HFFc6 (cell line): Measurements from ENCODE around the gene OR13J1. TPM values are rescaled to one million over a fixed set of nuclear protein-coding genes. Genes with fewer than 3 reads are reported as not detected.

Experiments used
- DNase-seq: peaks from one replicate; pipeline ENCODE4 v3.0.0-alpha.2; 2018
- H3K27ac Mint-ChIP-seq: 2 replicates; pipeline ENCODE4 v1.8.0; 2020; ENCODE audit warnings: mild to moderate bottlenecking, mixed read lengths
- H3K27me3 Mint-ChIP-seq: 2 replicates; pipeline ENCODE4 v1.8.0; 2021; ENCODE audit warnings: mild to moderate bottlenecking, moderate library complexity, mixed read lengths; ENCODE audit not compliant: insufficient read depth
- H3K36me3 Mint-ChIP-seq: 2 replicates; pipeline ENCODE4 v1.8.0; 2021; ENCODE audit warnings: low read depth, mixed read lengths
- H3K4me1 Mint-ChIP-seq: 2 replicates; pipeline ENCODE4 v1.8.0; 2020; ENCODE audit warnings: low read depth, mixed read lengths
- H3K4me3 Mint-ChIP-seq: 2 replicates; pipeline ENCODE4 v1.8.0; 2020; ENCODE audit warnings: mild to moderate bottlenecking, moderate library complexity, mixed read lengths
- H3K9me3 Mint-ChIP-seq: 2 replicates; pipeline ENCODE4 v1.8.0; 2020; ENCODE audit warnings: mild to moderate bottlenecking, mixed read lengths
- CTCF ChIP-seq: fragments of 200-600 bp; sonication (generic); IDR thresholded peaks from 2 replicates; pipeline ENCODE4 v1.5.0; 2021; ENCODE audit warnings: antibody characterized with exemption, mild to moderate bottlenecking
- total RNA-seq, 6 experiments: library from RNA; stranded (reverse); fragmentation: NEBNext Ultra II Directional; extraction: Animal tissue kit (Norgen Biotek cat#: 25700); gene quantifications; 2 replicates in 1 of 6; 3 replicates in 5 of 6; pipeline ENCODE4 v1.2.3, GENCODE V29; 2021

OR13J1 gene
- total RNA-seq, 6 experiments from 2014 or later, result not detected

- H3K36me3 Mint-ChIP-seq, result no peaks in the 10 kb centered on the region
- H3K9me3 Mint-ChIP-seq, result no peaks in the 10 kb centered on the region
- peaks cover 2% of the 10 kb centered on the region for H3K27me3 Mint-ChIP-seq
- peak within 1 kb of the TSS; percentile 76 for H3K4me3 Mint-ChIP-seq
- no peak for TF ChIP-seq CTCF
- peak within 1 kb of the TSS; percentile 96 for H3K27ac Mint-ChIP-seq
- H3K4me1 Mint-ChIP-seq, result peaks cover 75% of the 10 kb centered on the region
- DNase-seq, result peak; percentile 94
These were observed 35.9 kb upstream of the OR13J1 start, which contains the start of gene HRCT1 for GRCh38 chr9:35905912-35906679. Gene HRCT1, plus strand, starts transcription at chr9:35906202. Its CDS starts 86 bp downstream, at chr9:35906288.

- TF ChIP-seq CTCF, result no peak
- H3K9me3 Mint-ChIP-seq, result no peaks in the 10 kb centered on the region
- H3K36me3 Mint-ChIP-seq, result no peaks in the 10 kb centered on the region
- H3K4me3 Mint-ChIP-seq, result peak overlapping the region; percentile 44
- H3K27me3 Mint-ChIP-seq, result no peaks in the 10 kb centered on the region; the same call in 1 of the 2 replicates
- H3K4me1 Mint-ChIP-seq, result peaks cover 67% of the 10 kb centered on the region
- peak overlapping the region; percentile 96 for H3K27ac Mint-ChIP-seq
- DNase-seq, result peak; percentile 76
These were observed 35.0 kb upstream of the OR13J1 start for GRCh38 chr9:35905051-35905781.

- H3K9me3 Mint-ChIP-seq, result no peaks in the 10 kb centered on the region
- H3K27me3 Mint-ChIP-seq, result no peaks in the 10 kb centered on the region; the same call in 1 of the 2 replicates
- no peak overlapping the region for H3K27ac Mint-ChIP-seq
- no peak for TF ChIP-seq CTCF
- no peak overlapping the region for H3K4me3 Mint-ChIP-seq
- H3K36me3 Mint-ChIP-seq, result no peaks in the 10 kb centered on the region
- peaks cover 62% of the 10 kb centered on the region for H3K4me1 Mint-ChIP-seq
- no peak for DNase-seq
These were observed 34.1 kb upstream of the OR13J1 start for GRCh38 chr9:35904338-35904737.

- Mint-ChIP-seq H3K4me1 (peaks cover 49% of the 10 kb centered on the region), H3K9me3 (no peaks in the 10 kb centered on the region), H3K4me3 (no peak overlapping the region), H3K36me3 (no peaks in the 10 kb centered on the region), H3K27ac (no peak overlapping the region), H3K27me3 (no peaks in the 10 kb centered on the region)
- DNase-seq, result peak; percentile 36
- peak; percentile 94 for TF ChIP-seq CTCF
These were observed 32.8 kb upstream of the OR13J1 start for GRCh38 chr9:35903049-35903448.

GRCh38 chr9:35899021-35899420, 28.8 kb upstream of the OR13J1 start:
- peaks cover 5% of the 10 kb centered on the region for H3K27me3 Mint-ChIP-seq
- no peaks in the 10 kb centered on the region for H3K9me3 Mint-ChIP-seq
- no peaks in the 10 kb centered on the region for H3K36me3 Mint-ChIP-seq
- H3K4me3 Mint-ChIP-seq, result no peak overlapping the region
- no peak for TF ChIP-seq CTCF
- peaks cover 9% of the 10 kb centered on the region for H3K4me1 Mint-ChIP-seq
- DNase-seq, result no peak
- no peak overlapping the region for H3K27ac Mint-ChIP-seq
